HG02970 (cell line): ENCODE measurements around the gene COX7A2L.
"Not testable (repeated sequence)": the region's sequence is repeated elsewhere in the genome, so short reads cannot be mapped to it uniquely, and the experiment has no call there.

Experiments
- ATAC-seq: cut with Tn5 transposase; IDR thresholded peaks from one replicate; pipeline ENCODE4 v1.9.1; 2021; ENCODE audit warnings: mild to moderate bottlenecking, moderate library complexity, moderate number of reproducible peaks; ENCODE audit not compliant: unreplicated experiment, low FRiP score

The COX7A2L gene

GRCh38 chr2:42368817-42369531 lies 8.0 kb upstream of the COX7A2L start:
- no peak for ATAC-seq

DNA sequence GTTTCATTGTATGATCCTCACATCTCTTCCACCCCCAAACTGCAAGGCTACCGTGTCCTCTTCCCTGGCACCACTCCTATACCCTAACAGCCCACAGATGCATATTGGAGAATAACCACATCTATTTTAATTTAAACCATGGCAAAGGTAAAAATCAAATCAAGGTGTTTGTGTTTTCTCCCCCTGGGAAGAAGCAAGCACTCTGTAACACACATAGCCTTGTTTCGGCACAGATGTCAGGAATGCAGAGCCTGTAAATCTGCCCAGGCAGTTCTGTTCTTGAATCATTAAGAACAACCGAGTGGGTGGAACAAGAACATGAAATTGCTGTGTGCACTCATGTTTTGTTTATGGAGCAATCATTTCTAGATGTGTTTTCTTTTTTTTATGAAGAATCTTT lies 6.8 kb upstream of the COX7A2L start:
- no peak for ATAC-seq

- ATAC-seq = no peak
Measured at GRCh38 chr2:42366411-42366810, 5.4 kb upstream of the COX7A2L start.

DNA sequence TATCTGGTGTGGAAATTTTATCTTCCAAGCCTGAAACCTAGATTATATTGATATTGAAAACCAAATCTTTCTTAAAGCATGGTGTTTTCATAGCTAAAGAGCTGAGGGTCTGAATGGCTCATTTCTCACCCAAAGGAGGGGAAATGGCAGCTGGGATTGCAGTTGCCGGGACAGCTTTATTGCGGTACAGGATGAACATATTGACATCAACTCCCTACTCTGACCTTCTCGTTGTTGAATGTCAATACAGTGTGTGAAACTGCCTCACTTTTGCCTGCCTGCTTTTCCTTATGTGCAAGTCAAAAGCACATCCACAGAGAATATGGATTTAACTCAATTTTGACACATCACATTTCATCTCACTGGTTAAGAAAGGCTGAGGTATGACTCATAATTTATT lies 3.6 kb upstream of the COX7A2L start:
- no peak for ATAC-seq

DNA sequence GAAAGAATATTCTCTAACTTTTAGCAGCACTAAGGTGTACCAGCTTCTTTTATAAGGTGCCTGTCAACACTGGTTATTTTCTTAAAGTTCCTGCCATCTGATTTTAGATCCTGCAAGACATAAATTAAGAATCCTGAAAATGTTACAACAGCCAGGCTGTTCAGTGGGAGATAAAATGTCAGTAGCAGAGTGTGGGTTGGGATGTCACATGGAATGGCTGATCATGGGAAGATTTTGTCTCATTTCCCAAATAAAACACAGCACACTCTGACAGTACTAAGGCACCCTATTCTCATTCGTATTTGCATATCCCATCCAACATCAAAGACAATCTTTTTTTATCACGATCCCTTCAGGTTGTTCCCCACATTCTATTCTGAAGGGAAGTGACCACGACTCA lies 2.4 kb upstream of the COX7A2L start:
- ATAC-seq = no peak

GRCh38 chr2:42361728-42362283 lies 789 bp upstream of the COX7A2L start:
- ATAC-seq = no peak

GRCh38 chr2:42360493-42360889 lies 526 bp downstream of the COX7A2L start:
- no peak for ATAC-seq

GRCh38 chr2:42359965-42360483 lies 993 bp downstream of the COX7A2L start:
- no peak for ATAC-seq

GRCh38 chr2:42359304-42359964 lies 1.6 kb downstream of the COX7A2L start:
- ATAC-seq = no peak

DNA sequence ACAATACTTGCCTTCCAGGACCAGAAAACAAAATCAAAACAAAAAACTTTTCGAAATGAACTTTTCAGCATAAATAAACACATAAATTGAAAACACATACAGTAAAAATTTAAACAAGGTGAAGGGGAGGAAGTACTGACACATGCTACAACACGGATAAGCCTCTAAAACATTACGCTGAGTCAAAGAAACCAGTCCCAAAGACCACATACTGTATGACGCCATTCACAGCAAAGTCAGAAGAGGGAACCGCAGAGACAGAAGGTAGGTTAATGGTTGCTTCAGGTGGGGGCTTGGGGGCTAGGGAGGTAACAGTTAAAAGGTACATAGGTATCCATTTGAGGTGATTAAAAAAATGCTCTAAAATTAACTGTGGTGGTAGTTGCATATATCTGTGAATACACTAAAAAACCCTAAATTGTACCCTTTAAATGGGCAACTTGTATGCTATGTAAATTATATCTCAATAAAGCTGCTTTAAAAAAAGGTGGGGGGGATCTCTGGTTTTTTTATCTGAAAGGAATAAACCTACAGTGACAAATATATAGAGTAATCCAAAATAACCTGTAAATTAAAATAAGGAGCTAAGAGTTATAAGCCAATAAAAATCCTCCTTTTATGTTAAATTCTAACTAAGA lies 7.1 kb downstream of the COX7A2L start:
- no peak for ATAC-seq

GRCh38 chr2:42351864-42352263 lies 9.2 kb downstream of the COX7A2L start:
- ATAC-seq = no peak

DNA sequence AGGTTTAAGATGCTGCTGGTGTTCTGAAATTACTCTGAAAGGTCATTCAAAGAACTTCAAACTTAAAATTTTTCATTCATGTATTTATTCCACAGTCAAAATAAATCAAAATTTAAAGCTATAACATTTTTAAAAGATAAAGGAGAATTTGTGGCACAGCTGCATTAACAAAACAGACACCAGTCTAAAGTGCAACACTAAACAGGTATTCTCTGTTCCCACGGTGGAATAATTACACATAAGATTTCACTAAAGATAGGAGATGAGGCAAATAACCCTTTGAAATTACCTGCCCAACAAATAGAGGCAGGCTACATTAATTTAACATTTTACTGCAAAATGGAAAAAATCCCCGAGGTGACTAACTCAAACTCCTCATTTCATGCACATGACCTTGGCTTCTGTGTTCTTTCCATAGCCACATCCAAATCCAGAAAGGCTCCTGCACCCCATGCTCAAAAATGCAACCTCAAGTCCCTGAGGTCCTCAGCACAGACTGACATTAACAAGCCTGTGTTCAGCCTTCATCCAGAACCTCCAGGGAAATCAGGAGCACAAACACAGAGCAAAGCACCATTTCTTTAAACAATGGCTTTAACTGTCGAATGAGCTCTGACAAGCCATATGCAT lies 10.5 kb downstream of the COX7A2L start:
- ATAC-seq = no peak

DNA sequence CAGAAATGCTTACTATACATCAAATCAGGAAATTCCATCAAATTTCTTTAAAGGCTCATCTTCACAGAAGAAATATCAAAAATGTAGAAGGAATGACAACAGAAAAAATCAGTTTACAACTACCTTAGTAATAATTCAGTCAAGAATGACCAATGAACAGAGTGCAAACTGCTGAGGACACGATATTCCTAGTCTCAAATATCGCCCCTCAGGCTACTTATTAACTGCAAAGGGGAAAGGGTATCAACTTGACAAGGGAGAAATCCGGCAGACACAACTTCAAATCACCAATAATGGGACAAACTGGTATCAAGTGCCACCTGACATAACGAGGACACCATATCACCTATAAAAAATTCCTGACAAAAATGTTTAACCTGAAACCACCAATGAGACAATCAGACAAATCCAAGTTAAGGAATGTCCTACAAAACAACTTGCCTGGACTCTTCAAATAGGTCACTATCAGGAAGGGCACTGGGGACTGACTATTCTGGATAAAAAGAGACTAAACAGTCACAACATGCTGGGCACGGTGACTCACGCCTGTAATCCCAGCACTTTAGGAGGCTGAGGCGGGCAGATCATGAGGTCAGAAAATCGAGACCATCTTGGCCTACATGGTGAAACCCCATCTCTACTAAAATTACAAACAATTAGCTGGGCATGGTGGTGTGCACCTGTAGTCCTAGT lies 12.8 kb downstream of the COX7A2L start:
- ATAC-seq = no peak

GRCh38 chr2:42347518-42347917 lies 13.5 kb downstream of the COX7A2L start:
- ATAC-seq = not testable (repeated sequence)

- not testable (repeated sequence) for ATAC-seq
Measured at GRCh38 chr2:42346856-42347255, 14.2 kb downstream of the COX7A2L start.

DNA sequence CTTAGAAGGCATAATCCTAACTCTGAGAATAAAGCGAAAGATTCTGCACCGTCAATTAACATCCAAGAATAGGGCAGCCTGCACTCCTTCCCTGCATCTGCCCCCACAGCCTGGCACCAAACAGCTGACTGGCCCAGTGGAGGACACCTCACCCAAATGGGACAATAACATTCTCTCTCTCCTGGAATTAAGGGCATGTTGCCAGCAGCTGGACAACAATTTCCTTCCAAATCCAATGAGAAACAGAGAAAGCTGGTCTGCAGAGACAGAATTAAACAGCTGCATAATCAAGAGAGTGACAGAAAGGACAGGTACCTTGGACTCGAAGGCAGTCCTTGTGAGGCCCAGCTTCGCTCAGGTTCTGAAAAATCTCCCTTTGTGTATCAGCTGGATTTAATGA lies 15.0 kb downstream of the COX7A2L start:
- ATAC-seq = no peak

GRCh38 chr2:42342795-42343241 lies 18.2 kb downstream of the COX7A2L start:
- no peak for ATAC-seq

GRCh38 chr2:42342061-42342794 lies 18.8 kb downstream of the COX7A2L start:
- no peak for ATAC-seq

DNA sequence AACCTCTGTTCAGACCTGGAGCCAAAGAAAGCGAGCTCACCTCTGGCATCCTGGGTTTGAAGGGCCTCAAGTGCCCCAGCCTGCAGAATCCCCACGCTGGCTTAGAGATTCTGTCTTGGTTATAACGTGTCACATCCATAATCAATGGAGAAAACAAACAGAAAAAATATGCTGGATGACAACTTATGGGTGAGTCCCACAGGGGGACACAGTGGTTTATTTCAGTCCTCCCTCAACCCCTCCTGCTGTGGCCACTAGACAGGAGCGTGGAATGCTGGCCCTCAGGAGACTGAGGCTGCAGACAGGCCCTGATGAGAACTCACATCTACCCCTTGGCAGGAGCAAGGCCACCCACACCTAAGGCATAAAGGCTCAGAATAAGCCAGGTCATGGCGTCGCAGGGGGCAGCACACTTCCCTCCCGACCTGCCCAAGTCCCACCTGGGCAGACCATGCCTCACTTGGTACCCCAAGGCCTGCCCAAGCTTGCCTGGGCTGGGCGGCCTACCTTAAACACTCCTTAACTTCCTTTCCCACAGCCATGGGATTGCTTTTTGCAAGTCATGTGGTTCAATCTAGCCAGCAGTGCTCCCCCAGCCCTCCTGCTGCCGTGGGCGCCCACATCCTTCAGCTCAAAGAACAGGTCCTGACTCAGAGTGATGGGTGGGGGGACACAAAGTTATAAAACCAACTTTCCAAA lies 19.9 kb downstream of the COX7A2L start:
- ATAC-seq = no peak
